Keratinocyte (primary cell): ENCODE measurements around the gene RPL38. TPM values are rescaled to one million over a fixed set of nuclear protein-coding genes. Genes with fewer than 3 reads are reported as not detected.

Source experiments
- DNase-seq: peaks from one replicate; pipeline ENCODE4 v3.0.0-alpha.2; 2011; ENCODE audit warnings: low read depth, missing footprints, low spot score
- FAIRE-seq: peaks from 2 replicates; lab custom pipeline; 2011; peaks lifted over from hg19 to GRCh38; lab: Jason Lieb, UNC
- H2AFZ ChIP-seq: 2 replicates; pipeline ENCODE4 v1.6.0; 2012; ENCODE audit warnings: low read length, control low read depth, inconsistent platforms; ENCODE audit not compliant: control insufficient read depth
- H3K27ac ChIP-seq: 2 replicates; pipeline ENCODE4 v1.5.1; 2011; ENCODE audit warnings: low read length; ENCODE audit not compliant: control insufficient read depth, insufficient read depth
- H3K27me3 ChIP-seq: 3 replicates; pipeline ENCODE4 v1.6.0; 2011; ENCODE audit warnings: low read length; ENCODE audit not compliant: control insufficient read depth, insufficient read depth; ENCODE audit errors: extremely low read depth
- H3K36me3 ChIP-seq, 2 experiments: 2 replicates in 1 of 2; 3 replicates in 1 of 2; pipeline ENCODE4 v1.5.1; 2011; ENCODE audit warnings: low read length in 2 of 2, mild to moderate bottlenecking in 1 of 2; ENCODE audit not compliant: control insufficient read depth in 2 of 2, insufficient read depth in 2 of 2; ENCODE audit errors: extremely low read depth in 1 of 2
- H3K4me1 ChIP-seq: 3 replicates; pipeline ENCODE4 v1.5.1; 2011; ENCODE audit warnings: low read length; ENCODE audit not compliant: control insufficient read depth, insufficient read depth; ENCODE audit errors: extremely low read depth
- H3K4me2 ChIP-seq: 3 replicates; pipeline ENCODE4 v1.6.0; 2011; ENCODE audit warnings: low read depth, low read length; ENCODE audit not compliant: control insufficient read depth, insufficient read depth; ENCODE audit errors: extremely low read depth
- H3K4me3 ChIP-seq, 3 experiments: fragments of 200-600 bp in 1 of 3; sonication (generic) in 1 of 3; 2 replicates in 2 of 3; 3 replicates in 1 of 3; pipeline ENCODE4 v1.5.1; 2011 to 2016; ENCODE audit warnings: low read length in 3 of 3, mild to moderate bottlenecking in 3 of 3, control low read depth in 2 of 3, inconsistent platforms in 1 of 3, low read depth in 1 of 3, mixed read lengths in 1 of 3, mixed run types in 1 of 3, moderate library complexity in 1 of 3; ENCODE audit not compliant: control insufficient read depth in 2 of 3, insufficient read depth in 2 of 3; ENCODE audit errors: extremely low read depth in 1 of 3
- H3K79me2 ChIP-seq: 2 replicates; pipeline ENCODE4 v1.6.0; 2012; ENCODE audit warnings: low read length; ENCODE audit not compliant: control insufficient read depth, insufficient read depth
- H3K9ac ChIP-seq: 3 replicates; pipeline ENCODE4 v1.6.0; 2011; ENCODE audit warnings: low read length; ENCODE audit not compliant: control insufficient read depth, insufficient read depth; ENCODE audit errors: extremely low read depth
- H3K9me1 ChIP-seq: 3 replicates; pipeline ENCODE4 v1.6.0; 2011; ENCODE audit warnings: low read length; ENCODE audit not compliant: control insufficient read depth, insufficient read depth; ENCODE audit errors: extremely low read depth
- H3K9me3 ChIP-seq: 2 replicates; pipeline ENCODE4 v1.5.1; 2012; ENCODE audit warnings: low read depth, low read length; ENCODE audit not compliant: control insufficient read depth
- H4K20me1 ChIP-seq: 3 replicates; pipeline ENCODE4 v1.6.0; 2011; ENCODE audit warnings: low read length; ENCODE audit not compliant: control insufficient read depth, insufficient read depth; ENCODE audit errors: extremely low read depth
- CTCF ChIP-seq, 3 experiments: IDR thresholded peaks in 1 of 3; conservative IDR thresholded peaks in 1 of 3; optimal IDR thresholded peaks in 1 of 3; 2 replicates in 2 of 3; 3 replicates in 1 of 3; pipeline versions ENCODE3 to v1.5.1; 2011; ENCODE audit warnings: low read length in 3 of 3, mild to moderate bottlenecking in 3 of 3, moderate library complexity in 2 of 3, control low read depth in 1 of 3, inconsistent platforms in 1 of 3; ENCODE audit not compliant: insufficient read depth in 2 of 3; ENCODE audit errors: extremely low read depth in 1 of 3
- EZH2 ChIP-seq: IDR thresholded peaks from one replicate; pipeline ENCODE4 v1.6.1; 2012; ENCODE audit warnings: inconsistent platforms, mild to moderate bottlenecking, low read length, moderate library complexity
- dilution Hi-C: fragments of 300-500 bp; cut with MboI; formaldehyde crosslinking; loops from one replicate; pipeline ENCODE4 v1.7.0; 2020; ENCODE audit warnings: low sequenced_read_pairs; ENCODE audit not compliant: extremely low pct_ligation_motif_present
- polyA plus RNA-seq, 5 experiments: library from polyadenylated mRNA; depleted of rRNA in 3 of 5; stranded (reverse) in 3 of 5; stranded (forward) in 1 of 5; unstranded in 1 of 5; fragments of >200 nt; gene quantifications; 1 replicate in 1 of 5; 2 replicates in 3 of 5; 3 replicates in 1 of 5; pipeline versions ENCODE4 v1.2.1 to v1.2.3, GENCODE V29; 2011 to 2012; ENCODE audit warnings: missing spikeins in 2 of 5, low read depth in 1 of 5, low replicate concordance in 1 of 5

RPL38 gene
- polyA plus RNA-seq, 1 donor (not counting 4 experiments of a cell fraction or from before 2014, with no cell fraction given), result 1,779 TPM

- dilution Hi-C loops, result no loop called here
- no peak for FAIRE-seq
These were observed 13.7 kb downstream of the RPL38 start for GRCh38 chr17:74217037-74217730.

GRCh38 chr17:74217888-74218287 is 14.4 kb downstream of the RPL38 start:
- dilution Hi-C loops, result no loop called here
- Histone ChIP-seq H2AFZ (no peak overlapping the region), H3K27ac (no peak overlapping the region), H3K9me3 (no peaks in the 10 kb centered on the region), H3K9me1 (no peaks in the 10 kb centered on the region), H3K9ac (no peak overlapping the region), H3K79me2 (no peaks in the 10 kb centered on the region), H3K4me3 (no peak overlapping the region), H3K4me1 (peaks cover under 1% of the 10 kb centered on the region), H3K36me3 (no peaks in the 10 kb centered on the region), H4K20me1 (no peaks in the 10 kb centered on the region), H3K27me3 (peaks cover 15% of the 10 kb centered on the region), H3K4me2 (no peak overlapping the region)
- DNase-seq, result no peak
- FAIRE-seq, result no peak
- no peak for TF ChIP-seq EZH2
- TF ChIP-seq CTCF (optimal IDR thresholded peaks at IDR 0.05 in 1 of 3, IDR thresholded peaks at IDR 0.05 in 1 of 3, conservative IDR thresholded peaks at IDR 0.05 in 1 of 3; ENCODE audit: extremely low read depth in 1 of 3, insufficient read depth in 2 of 3, low read length in 3 of 3), result no peak

More at GRCh38 chr17:74217037-74217730, 13.7 kb downstream of the RPL38 start:
- H3K9me1 ChIP-seq, result no peaks in the 10 kb centered on the region
- H3K4me1 ChIP-seq, result peaks cover 7% of the 10 kb centered on the region
- no peak overlapping the region for H3K9ac ChIP-seq
- H3K36me3 ChIP-seq, result no peaks in the 10 kb centered on the region
- peaks cover 15% of the 10 kb centered on the region for H3K27me3 ChIP-seq
- H3K79me2 ChIP-seq, result no peaks in the 10 kb centered on the region
- DNase-seq, result no peak
- H3K4me3 ChIP-seq, result no peak overlapping the region
- no peaks in the 10 kb centered on the region for H4K20me1 ChIP-seq
- H3K4me2 ChIP-seq, result no peak overlapping the region
- no peaks in the 10 kb centered on the region for H3K9me3 ChIP-seq
- no peak overlapping the region for H3K27ac ChIP-seq
- TF ChIP-seq EZH2, result no peak
- TF ChIP-seq CTCF (optimal IDR thresholded peaks at IDR 0.05 in 1 of 3, IDR thresholded peaks at IDR 0.05 in 1 of 3, conservative IDR thresholded peaks at IDR 0.05 in 1 of 3; ENCODE audit: extremely low read depth in 1 of 3, insufficient read depth in 2 of 3, low read length in 3 of 3), result no peak
- no peak overlapping the region for H2AFZ ChIP-seq
